Fibroblast of pulmonary artery (primary cell): ENCODE measurements around the gene CD52.

Experiments used
- DNase-seq: peaks from one replicate; pipeline ENCODE4 v3.0.0-alpha.2; 2010; ENCODE audit warnings: low read depth
- H3K4me3 ChIP-seq: replicated peaks from 2 replicates; pipeline ENCODE4 v1.5.1; 2011; ENCODE audit warnings: low read depth, mild to moderate bottlenecking, control low read depth, low read length, moderate library complexity
- CTCF ChIP-seq: IDR thresholded peaks from 2 replicates; pipeline ENCODE4 v1.5.1; 2011; ENCODE audit warnings: mild to moderate bottlenecking, control low read depth, low read length, inconsistent platforms; ENCODE audit errors: missing control alignments

The CD52 gene

DNA sequence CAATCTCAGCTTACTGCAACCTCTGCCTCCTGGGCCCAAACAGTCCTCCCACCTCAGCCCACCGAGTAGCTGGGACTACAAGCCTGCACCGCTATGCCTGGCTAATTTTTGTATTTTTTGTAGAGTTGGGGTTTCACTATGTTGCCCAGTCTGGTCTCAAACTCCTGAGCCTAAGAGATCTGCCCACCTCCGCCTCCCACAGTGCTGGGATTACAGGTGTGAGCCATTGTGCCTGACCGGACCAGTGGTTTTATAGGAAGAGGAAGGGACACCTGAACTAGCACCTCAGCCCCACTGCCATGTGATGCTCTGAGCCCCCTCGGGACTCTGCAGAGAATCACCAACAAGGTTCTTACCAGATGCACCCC is 32.1 kb downstream of the CD52 start:
- H3K4me3 ChIP-seq = no peak overlapping the region
- no peak for DNase-seq
- TF ChIP-seq CTCF = no peak

DNA sequence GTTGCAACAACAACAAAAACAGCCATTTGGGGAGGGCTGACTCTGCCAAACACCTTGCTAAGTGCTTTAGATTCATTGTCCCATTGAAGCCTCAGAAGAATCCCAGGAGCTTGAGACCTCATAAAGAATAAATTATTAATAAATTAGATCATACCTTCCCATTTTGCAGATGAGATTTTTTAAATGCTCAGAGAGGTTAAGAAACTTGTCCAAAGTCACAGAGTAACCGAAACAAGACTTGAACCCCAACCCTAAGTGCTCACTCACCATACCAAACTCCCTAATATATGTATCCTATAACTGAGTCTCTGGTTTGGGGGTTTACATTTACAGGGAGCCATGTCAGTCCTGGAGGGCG is 32.6 kb downstream of the CD52 start:
- DNase-seq = no peak
- no peak for TF ChIP-seq CTCF
- H3K4me3 ChIP-seq = no peak overlapping the region

DNA sequence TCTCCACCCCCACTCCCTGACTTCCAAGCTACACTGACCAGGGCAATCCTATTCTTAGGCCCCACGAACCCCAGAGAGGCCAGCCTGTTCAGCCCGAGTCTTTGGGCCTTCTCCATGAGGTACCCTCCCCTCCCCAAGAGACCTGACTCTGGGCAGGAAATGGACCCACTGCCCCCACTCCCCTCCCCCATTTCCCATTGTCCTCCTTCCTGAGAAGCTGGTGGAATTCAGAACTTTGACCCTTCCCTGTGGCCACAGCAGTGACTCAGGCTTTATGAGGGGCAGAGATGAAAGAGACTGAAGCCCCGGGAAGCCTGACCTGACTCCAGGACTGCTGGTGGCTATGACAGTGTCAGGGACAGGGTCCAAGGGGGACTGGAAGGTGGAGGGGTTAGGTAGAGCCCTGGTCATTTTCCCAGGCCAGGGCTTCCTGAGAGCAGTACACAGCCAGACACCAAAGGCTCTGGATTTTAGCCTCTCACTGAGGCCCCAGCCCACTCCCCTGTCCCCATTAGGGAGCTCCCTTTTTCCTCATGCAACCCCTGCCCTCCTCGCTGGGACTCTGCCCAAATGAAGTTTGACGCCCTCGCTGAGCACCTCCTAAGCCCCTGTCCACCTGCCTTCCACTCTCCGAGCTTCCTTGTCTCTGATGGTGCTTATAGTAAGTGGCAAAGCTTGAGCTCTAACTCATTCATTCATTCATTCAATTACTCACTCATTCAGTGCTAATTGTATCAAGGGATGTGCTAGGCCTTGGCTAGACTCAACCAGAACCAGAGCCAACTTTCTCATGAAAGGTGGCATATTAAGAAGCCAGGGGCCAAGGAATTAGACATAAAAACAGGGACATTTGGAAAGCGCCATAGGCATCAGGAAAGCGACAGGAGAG is 33.2 kb downstream of the CD52 start:
- H3K4me3 ChIP-seq = no peak overlapping the region
- DNase-seq = peak; percentile 49
- no peak for TF ChIP-seq CTCF

- DNase-seq = no peak
- H3K4me3 ChIP-seq = no peak overlapping the region
- no peak for TF ChIP-seq CTCF
These were observed 34.0 kb downstream of the CD52 start for GRCh38 chr1:26351590-26352337.

DNA sequence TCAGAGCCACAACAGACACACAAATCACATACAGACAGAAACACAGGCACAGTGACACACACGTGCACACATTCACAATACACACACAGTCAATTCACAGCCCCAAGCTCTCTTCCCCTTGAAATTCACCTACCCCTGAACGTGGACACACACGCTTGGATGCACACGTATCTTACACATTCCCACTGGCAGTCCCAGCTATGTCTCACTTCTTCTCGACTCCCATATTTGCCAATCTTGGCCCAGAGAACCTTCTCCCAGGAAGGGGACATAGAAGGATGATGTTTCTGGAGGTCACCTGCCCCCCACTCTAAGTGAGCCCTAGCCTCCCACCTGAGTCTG is 34.6 kb downstream of the CD52 start:
- no peak overlapping the region for H3K4me3 ChIP-seq
- DNase-seq = no peak
- TF ChIP-seq CTCF = no peak

GRCh38 chr1:26353210-26353859 is 35.6 kb downstream of the CD52 start:
- no peak for TF ChIP-seq CTCF
- no peak for DNase-seq
- H3K4me3 ChIP-seq = no peak overlapping the region
